HG03045 (cell line): ENCODE data around the gene CDCA8.

Experiments
- ATAC-seq: cut with Tn5 transposase; IDR thresholded peaks from one replicate; pipeline ENCODE4 v1.9.1; 2021; ENCODE audit warnings: mild to moderate bottlenecking, moderate library complexity; ENCODE audit not compliant: unreplicated experiment

Gene CDCA8

DNA sequence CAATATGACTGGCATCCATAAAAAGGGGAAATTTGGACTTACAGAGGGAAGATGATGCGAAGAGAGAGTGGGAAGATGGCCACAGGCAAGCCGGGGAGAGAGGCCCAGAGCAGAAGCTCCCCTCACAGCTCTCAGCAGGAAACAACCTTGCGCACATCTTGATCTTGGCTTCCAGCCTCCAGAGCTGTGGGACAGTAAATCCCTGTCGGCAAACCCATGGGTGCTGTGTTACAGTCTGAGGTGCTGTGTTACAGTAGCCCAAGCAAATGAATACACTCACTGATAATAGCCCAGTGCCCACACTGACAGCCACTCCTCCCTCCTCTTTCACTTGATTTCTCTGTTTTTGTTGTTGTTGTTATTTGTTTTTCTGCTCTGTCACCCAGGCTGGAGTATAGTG lies 22.4 kb downstream of the CDCA8 start:
- ATAC-seq = no peak

DNA sequence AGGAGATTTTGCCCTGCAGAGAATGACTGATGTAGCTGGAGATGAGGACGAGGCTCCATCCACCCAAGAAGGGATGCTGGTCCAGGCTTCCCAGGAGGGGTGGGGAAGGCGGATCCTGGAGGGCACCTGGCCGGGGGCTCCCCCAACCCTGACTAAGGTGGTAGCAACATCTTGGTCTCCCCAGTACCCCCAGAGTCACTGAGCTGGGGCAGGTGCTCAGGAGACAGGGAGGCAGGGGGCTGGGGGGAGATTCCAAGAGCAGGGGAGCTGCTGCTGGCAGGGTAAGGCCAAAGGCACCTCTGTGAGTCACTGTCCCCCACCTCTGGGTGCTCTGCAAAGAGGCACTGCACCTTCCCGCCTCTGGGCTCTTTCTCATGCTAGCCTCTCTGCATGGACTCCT lies 24.0 kb downstream of the CDCA8 start:
- ATAC-seq = no peak

DNA sequence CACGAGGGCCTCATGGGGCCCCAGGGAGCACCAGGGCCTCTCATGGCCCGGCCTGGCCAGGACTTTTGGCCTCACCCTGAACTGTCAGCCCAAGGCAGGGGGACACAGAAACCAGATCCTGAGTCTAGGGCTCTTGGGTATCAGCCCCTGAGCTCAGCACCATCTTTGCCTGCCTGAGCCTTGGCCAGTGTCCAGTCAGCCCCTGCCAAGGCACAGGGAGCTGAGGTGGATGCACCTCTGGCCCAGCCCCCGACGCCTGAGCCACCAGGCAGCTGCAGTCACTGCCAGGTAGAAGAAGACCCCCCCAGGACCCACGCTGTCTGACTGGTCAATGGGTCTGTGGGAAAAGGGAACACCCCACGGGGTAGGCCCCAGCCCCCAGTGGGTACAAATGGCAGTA lies 25.3 kb downstream of the CDCA8 start:
- ATAC-seq = no peak

DNA sequence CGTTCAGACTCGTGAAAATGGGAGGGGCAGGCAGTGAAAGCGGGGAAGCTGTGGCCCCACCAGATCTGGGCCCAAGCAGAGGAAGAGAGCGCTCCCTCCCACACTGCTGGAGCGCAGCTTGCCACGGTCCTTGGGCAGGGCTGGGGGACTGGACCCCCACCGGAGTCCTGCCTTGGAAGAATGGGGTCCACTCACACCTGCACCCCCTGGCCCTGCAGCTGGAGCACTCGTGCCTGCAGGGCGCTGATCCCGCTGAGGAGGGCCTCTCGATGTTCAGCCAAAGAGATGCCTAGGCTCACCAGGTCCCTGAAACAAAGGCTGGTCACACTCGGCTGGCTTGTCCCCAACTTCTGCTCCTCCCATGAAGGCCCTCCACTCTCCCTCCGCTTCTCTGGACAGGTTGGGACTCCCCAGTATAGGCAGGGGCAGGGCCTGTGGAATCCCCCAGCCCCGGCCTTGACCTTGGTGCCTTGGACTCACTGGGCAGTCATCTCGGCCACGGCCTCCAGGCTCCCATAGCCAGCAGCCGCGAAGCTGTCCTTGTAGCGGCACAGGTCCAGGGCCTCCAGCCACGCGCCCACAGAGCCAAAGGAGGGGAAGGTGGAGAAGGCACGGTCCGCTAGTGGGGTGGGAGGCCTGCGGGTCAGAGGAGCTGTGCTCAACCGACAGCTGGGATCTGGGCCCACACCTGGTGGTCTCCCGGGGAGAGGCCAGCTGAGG lies 26.0 kb downstream of the CDCA8 start:
- ATAC-seq = no peak

DNA sequence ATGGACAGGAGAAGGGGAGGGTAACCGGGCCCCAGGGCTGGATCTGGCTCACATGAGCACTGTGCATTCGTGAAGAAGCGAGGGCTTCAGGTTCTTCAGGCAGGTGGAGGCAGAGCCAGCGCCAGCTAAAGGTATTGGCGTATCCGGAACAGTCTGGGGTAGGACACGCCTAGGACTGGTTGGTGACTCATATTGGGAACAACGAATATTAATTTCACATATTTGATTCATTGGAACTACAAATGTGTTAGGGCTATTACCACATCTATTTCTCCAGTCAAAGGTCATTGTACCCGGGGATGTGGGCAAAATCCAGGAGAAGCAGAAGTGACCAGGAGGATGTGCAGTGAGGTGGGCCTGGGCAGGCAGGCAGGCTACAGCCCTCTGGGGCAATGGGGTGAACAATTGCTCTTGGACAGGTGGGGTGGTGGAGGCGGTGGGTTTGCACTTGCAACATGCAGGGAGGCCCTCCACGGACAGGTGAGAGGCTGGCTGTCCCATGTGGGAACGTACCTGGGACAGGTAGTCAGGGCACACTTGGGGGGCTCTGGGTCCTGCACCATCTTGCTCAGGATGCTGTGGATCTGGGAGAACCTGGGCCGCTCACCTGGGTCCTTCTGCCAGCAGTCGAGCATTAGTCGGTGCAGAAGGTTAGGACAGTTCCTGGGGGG lies 26.7 kb downstream of the CDCA8 start:
- ATAC-seq = no peak

DNA sequence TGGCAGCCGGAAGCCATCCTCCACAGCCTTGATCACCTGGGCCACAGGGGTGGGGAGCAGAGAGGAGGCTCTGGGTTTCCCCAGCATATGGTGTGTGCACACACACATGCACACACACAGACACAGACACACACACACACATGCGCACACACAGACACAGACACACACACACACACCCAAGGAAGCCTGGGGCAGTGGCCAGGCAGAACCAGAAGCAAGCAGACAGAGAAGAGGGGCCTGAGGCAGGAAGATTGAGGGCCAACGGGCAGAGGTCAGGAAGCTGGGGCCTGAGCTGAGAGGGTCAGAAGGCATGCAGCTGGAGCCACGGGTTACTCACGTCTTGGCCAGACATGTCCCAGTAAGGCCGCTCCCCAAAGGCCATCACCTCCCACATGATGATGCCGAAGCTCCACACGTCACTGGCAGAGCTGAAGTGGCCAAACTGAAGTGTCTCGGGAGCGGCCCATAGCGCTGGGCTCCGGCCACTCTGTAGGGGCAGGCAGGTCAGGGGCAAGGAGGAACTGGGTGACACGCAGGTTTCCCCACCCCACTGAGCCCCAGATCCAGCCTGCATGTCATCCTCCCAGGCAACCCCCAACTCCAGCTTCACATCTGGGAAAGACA lies 27.4 kb downstream of the CDCA8 start:
- ATAC-seq = no peak

DNA sequence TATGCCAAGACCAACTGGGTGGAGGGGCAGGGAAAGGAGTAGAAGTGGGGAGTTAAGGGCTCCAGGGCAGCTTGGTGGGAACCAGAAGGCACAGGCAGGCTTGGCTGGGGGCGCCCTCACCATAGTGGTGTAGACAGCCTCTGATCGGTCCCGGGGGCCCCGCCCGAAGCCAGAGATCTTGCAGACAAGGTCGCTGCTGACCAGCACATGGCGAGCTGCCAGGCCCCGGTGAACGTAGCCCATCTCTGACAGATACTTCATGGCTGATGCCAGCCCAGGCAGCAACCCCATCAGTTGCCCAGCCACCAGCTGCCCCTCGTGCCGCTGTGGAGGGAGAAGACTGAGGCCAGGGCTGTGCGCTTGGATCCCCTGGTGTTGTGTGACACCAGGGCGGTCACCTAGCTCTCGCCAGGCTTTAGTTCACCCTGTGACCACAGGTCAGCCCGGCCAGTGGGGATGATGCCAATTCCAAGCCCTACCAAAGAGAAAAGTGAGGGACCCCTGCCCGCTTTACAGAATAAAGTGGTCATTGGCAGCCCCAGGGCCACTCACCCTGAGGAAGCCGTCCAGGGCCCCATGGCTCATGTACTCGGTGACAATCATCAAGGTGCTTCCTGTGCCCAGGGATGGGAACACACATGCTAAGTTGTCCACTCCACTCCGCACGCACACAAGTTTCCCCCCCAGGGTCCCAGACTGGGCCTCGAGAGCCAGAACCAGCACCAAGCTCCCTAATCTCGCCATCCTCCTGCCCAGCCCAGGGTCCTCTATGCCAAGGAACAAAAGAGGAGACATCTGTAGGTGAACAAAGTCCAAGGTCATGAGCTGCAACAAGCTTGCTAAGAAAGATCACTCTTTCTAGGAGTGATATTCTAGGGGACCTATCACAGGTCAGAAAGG lies 28.2 kb downstream of the CDCA8 start:
- no peak for ATAC-seq

DNA sequence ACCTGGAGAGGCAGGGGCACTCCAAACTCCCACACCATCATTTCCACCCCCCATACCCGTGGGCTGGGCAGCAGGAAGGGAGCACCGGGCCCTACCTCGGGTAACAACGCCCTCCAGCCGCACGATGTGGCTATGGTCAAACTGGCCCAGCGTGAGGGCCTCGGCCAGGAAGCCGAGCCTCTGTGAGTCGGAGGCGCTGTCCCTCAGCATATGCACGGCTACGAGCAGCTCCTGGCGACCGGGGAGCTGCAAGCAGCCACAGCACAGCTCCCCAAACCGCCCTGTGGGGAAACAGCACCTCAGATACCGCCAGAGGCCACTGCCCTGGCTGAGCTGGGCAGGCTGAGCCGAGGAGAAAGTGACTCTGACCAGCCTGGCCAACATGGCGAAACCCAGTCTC lies 29.2 kb downstream of the CDCA8 start:
- no peak for ATAC-seq

DNA sequence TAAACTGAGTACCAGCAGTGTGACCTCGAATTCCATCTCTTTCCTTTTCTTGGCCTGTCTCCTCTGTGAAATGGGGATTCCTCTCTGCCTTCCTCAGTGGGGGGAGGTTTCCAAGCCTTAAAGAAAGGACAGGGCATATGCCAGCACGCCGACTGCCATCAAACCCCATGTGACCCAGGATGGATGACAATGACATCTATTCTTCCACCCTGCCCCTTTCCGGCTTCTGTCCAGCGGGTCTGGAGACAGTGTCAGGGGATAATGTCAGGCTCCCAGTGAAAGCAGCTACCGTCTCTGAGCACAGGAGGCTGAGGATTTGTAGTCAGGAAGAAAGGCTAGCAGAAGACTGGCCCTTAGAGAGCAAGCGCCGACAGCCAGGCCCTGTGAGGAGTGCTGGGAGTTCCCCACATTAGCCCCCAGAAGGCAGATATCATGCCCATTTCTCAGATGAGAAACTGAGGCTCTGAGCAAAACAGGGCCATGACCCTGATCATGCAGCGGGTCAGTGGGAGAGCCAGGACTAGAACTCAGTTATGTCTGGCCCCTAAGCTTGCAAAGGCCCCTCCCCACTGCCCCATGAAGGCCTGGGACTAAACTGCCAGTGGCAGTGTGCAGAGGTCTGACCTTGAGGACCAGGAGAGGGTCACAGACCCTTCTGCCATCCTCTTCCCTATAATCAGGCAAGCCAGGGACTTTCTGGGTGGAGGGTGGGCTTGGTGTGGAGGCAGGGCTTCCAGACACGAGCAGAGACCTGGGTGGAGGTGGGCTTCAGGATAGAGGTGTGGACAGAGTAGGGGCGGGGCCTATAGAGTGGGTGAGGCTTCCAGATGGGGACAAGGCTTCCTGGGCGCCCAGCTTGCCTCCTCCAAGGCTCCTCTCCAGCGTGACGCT lies 30.1 kb downstream of the CDCA8 start:
- no peak for ATAC-seq

DNA sequence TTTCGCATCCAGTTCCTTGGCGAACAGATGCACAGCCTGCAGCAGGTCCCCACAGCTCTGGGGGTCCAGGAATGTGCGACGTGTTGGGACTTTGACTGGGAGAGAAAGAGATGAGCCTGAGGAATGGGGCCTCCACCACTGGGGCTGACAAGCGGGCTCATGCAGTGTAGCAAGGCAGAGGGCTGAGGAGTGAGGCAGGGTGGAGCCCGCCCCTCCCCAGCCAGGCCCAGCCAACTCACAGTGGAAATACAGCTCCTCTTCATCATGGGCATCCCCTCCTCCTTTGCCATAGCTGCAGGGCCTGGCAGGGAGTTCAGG lies 30.7 kb downstream of the CDCA8 start:
- no peak for ATAC-seq

DNA sequence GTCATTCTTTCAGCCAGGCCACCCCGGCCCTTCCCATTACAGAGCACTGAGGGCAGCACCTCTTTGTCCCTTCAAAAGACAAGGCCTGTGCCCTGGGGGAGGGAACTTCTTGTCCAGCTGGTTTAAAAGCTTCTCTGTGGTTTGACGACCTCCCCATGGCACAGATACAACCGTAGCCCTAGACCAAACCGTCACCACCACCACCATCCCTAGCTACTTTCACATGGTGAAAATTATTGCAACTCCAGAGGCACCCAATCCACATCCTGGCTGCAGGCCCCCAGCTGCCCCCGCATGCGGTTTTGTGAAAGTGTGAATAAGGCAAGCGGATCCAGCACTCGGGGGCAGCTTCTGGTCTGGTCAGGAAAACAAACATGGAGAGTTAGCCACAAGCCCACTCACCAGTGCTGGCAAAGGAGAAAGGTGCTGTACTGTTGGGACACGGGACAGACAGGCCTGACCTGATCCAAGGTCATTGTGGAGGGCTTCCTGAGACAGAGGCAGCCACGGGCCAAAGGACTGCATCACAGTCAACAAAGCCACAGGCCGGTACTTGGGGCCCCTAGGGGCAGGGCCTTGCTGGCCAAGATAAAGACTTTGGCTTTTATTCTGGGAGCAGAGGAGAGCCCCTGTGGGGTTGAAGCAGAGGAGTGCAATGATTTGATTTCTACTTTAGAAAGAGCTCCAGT lies 31.2 kb downstream of the CDCA8 start:
- no peak for ATAC-seq

DNA sequence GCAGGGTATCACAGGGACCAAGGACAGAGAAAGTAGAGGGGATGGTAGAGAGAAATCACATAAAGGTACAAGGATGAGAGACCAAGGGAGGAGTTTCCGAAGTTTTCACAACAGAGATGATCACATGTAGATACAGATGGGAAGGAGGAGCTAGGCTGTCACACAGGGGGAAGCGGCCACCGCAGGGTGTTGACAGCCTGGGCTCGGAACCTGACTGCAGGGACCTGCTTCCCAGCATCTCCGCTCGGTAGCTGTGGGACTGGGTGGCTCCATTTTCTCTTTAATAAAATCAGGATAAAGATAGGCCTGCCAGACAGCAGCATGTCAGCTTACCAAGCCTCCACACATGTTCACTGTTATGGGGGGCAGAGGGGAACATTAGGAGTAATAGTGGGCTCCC lies 32.3 kb downstream of the CDCA8 start:
- ATAC-seq = no peak

DNA sequence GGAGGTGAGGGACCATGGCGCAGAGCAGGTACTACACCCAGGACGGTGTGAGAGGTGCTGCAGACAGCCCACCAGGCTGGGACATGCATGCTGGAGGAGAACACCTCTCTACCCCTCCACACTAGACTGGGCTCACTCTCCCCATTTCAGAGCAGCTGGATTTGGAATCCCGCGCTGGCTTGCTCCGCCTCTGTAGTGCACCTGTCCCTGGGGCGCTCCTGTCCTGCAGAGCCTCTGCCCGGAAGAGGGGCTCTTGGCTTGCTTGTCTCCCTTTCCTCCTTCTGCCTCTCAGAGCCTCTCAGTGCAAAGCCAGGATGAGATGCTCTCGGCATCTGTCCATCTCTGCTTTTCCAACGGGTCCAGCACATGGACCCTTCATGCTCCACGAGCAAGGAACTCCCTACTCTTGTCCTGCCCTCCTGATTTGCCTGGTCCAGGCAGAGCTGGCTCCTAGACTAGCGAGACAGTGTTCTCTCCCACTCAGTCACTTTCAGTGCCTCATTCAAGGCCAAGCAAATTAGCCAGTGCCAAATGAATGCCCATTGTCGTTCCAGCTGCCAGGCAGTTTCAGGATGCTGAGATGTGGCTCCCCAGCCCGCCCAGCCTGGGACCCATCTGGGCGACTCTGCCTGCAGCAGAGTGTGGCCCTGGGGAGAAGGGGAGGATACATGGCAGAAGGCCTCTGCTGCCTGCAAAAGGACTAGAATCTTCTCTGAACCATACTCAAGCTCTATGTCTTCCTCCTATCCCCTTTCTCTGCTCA lies 33.7 kb downstream of the CDCA8 start:
- ATAC-seq = no peak

DNA sequence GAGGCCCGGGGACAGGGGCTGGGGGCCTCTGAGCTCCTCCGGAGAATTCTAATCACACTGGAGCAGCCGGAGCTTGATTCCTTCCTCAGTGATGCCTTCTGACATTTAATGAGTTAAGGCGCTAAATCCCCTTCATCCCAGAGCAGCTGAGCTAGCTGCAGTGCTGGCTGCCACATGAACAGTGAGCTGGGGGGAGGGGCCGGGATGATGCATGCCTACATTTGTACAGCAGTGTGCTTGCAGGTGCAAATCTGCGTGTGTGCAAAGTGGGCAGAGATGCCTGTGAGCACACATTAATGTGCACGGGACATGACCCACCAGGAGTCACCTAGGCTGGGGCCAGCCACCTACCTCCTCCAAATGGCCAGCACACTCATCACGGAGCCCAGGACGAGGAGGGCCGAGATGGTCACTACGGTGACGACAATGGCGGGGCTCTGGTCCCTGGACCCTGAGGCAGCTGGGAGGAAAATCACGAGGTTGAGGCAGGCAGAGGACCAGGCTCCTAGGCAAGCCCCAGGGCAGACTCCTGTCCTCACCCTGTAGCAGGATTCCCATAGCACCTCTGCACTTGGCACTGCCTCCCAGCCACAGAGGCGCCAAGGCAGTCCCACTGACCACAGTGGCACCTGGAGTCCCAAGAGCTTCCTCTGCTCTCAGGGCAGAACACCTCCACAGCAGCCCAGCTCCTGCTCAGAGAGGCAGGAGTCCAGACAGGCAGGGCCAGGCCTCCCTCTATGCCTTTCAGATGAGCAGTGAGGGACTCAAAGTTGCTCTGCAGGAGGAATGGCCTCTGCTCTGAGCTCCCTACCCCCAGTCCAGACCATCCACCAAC lies 34.7 kb downstream of the CDCA8 start:
- ATAC-seq = no peak

DNA sequence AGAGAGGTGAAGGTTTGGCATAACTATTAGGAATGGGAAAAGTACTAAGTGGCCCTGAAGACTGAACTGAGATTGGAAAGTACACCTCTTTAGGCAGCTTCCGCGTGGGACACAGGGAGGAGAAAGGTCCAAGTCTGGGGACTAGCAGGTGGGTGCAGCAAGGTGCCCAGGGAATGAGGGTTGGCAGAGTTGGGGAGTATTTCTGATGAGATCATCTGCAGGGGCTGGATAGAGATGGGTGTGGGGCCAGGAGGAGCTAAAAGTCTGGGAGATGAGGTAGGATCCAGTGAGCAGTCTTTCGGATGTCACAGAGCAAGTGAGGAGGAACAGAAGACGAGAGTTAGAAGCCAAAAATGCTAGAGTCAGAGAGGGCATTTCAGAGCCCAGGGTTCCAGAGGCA lies 36.1 kb downstream of the CDCA8 start:
- no peak for ATAC-seq

DNA sequence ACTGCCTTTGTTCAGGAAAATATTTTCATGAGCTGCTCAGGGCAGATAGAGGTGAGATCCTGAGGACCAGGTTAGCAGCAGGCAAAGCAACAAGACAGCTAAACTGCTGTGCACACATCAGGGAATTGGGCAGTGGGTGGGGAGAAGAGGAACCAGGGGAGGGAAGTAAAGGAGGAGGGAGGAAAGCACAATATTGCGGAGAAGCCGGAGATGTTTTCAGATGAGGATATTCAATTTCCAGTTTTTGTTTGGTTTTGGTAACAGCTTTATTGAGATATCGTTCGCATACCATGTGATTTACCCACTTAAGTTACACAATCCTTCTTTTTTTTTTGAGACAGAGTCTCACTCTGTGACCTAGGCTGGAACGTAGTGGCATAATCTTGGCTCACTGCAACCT lies 38.1 kb downstream of the CDCA8 start:
- ATAC-seq = no peak

DNA sequence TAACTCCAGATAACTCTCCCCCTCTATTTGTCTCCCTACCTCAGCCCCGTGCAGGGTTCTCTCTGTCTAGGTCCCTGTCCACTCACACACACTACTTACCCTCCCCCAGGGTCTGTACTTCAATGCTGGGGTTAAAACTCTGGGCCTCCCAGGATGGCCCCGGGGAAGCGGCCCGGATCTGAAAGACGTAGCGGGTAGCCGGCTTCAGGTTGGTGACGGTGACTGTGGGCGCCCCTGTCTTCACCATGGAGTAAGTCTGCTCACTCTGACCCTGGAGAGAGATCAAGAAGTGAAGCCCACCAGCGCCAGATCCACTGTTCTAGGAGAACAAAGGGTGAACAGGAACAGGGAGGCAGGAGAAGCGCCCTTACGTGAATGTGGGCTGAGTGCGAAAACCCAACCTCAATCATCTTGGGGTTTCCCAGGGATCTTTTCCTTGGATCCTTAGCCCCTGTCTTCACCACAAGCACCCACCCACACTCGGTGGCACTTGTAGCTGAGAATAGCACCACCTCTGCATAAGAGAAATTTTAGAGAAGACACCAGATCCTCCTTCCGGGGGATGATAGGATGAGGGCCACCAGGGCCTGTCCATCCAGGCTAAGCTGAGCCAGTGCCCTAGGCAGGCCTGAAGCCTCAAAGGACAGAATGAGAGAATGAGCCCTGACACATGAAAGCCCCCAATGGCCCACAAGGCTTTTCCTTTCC lies 39.1 kb downstream of the CDCA8 start:
- no peak for ATAC-seq
